Prostate gland (tissue), 2 donors: Measurements from ENCODE around the gene IPCEF1.

Experiments
- POLR2A ChIP-seq: fragments of 450-650 bp; IDR thresholded peaks from one replicate; pipeline ENCODE4 v1.6.1; 2016; ENCODE audit warnings: antibody characterized with exemption, mild to moderate bottlenecking
- TF ChIP-seq, protein P1 (sequence below), 4 experiments: fragments of 200-600 bp in 2 of 4; fragments of 450-650 bp in 2 of 4; sonication (generic) in 2 of 4; IDR thresholded peaks; 1 replicate in 3 of 4; 2 replicates in 1 of 4; pipeline ENCODE4 v1.5.1; 2016 to 2019; ENCODE audit warnings: antibody characterized with exemption in 4 of 4, mild to moderate bottlenecking in 2 of 4, moderate library complexity in 2 of 4

DNA sequence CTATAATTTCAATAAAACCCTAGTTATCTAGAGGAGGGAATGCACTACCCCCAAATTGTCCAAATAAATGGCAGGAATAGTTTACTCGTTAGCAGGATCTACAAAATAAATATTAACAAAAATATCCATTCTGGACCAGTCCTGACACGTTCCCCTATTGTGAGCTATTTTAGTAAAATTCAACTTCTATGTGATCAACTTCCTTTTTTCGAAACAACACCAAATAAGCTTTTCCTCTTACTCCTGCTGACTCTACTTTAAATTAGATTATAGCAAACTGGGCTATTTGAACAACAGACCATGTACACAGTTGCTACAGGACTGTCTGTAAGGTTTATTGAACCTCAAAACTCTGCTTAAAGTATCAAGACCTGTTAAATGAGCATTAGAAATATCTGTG lies 154.3 kb downstream of the IPCEF1 start:
- no peak for TF ChIP-seq POLR2A
- TF ChIP-seq, protein P1, sequence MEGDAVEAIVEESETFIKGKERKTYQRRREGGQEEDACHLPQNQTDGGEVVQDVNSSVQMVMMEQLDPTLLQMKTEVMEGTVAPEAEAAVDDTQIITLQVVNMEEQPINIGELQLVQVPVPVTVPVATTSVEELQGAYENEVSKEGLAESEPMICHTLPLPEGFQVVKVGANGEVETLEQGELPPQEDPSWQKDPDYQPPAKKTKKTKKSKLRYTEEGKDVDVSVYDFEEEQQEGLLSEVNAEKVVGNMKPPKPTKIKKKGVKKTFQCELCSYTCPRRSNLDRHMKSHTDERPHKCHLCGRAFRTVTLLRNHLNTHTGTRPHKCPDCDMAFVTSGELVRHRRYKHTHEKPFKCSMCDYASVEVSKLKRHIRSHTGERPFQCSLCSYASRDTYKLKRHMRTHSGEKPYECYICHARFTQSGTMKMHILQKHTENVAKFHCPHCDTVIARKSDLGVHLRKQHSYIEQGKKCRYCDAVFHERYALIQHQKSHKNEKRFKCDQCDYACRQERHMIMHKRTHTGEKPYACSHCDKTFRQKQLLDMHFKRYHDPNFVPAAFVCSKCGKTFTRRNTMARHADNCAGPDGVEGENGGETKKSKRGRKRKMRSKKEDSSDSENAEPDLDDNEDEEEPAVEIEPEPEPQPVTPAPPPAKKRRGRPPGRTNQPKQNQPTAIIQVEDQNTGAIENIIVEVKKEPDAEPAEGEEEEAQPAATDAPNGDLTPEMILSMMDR (IDR thresholded peaks at IDR 0.05): no peak
